Lower leg skin (tissue), 4 donors: Measurements from ENCODE around the gene UBA7. TPM values are rescaled to one million over a fixed set of nuclear protein-coding genes. Genes with fewer than 3 reads are reported as not detected.

Experiments used
- DNase-seq, 2 donors: peaks; one replicate each; pipeline ENCODE4 v3.0.0-alpha.2; 2019; ENCODE audit warnings: low spot score in 2 of 2
- H3K4me3 ChIP-seq: fragments of 200-600 bp; sonication (generic); 2 replicates; pipeline ENCODE4 v1.5.1; 2017; ENCODE audit warnings: mild to moderate bottlenecking, low read depth; ENCODE audit not compliant: poor library complexity, severe bottlenecking
- CTCF ChIP-seq, 3 donors: fragments of 450-650 bp; IDR thresholded peaks; one replicate each; pipeline ENCODE4 v1.5.1; 2016; ENCODE audit warnings: antibody characterized with exemption in 3 of 3, mild to moderate bottlenecking in 3 of 3, moderate library complexity in 2 of 3
- POLR2A ChIP-seq, 2 donors: fragments of 450-650 bp; IDR thresholded peaks; one replicate each; pipeline ENCODE4 v1.6.1; 2016 to 2017; ENCODE audit warnings: antibody characterized with exemption in 2 of 2, mild to moderate bottlenecking in 1 of 2, moderate library complexity in 1 of 2
- WGBS, 2 donors: methylation state at CpG; one replicate each; pipeline ENCODE4 v1.1.5; 2018; 5-methylcytosine and 5-hydroxymethylcytosine counted together
- intact Hi-C: fragments of 100-400 bp; cut with DNase I; formaldehyde crosslinking; loops from one replicate; pipeline ENCODE4 v1.15.0; 2023; ENCODE audit warnings: low total_unique reads
- total RNA-seq, 4 donors: library from RNA; depleted of rRNA; stranded (reverse); fragments of >200 nt; gene quantifications; one replicate each; pipeline ENCODE4 v1.1.0, GENCODE V29; 2016

Gene UBA7
- total RNA-seq, 4 donors from 2014 or later = 14.5 to 19.7 (median 18.2) TPM

GRCh38 chr3:49806850-49807249, 6.9 kb downstream of the UBA7 start:
- intact Hi-C loops = no loop called here
- no peak overlapping the region for H3K4me3 ChIP-seq
- TF ChIP-seq CTCF (IDR thresholded peaks at IDR 0.05) (no peak), POLR2A (IDR thresholded peaks at IDR 0.05) (no peak)
- DNase-seq = no peak
- 40 to 61% methylated on average over 2 of the region's 2 CpGs for WGBS, 2 donors

- intact Hi-C loops = no loop called here
- peak in 1 of 2 donors; percentile 35 for DNase-seq
- TF ChIP-seq POLR2A (IDR thresholded peaks at IDR 0.05) (no peak), CTCF (IDR thresholded peaks at IDR 0.05) (no peak)
- no peak overlapping the region for H3K4me3 ChIP-seq
- WGBS, 2 donors = 30 to 49% methylated on average over 5 to 11 of the region's 11 CpGs
Observed at GRCh38 chr3:49805897-49806701, 7.7 kb downstream of the UBA7 start.

GRCh38 chr3:49805367-49805782, 8.4 kb downstream of the UBA7 start:
- no peak for TF ChIP-seq POLR2A (IDR thresholded peaks at IDR 0.05)
- TF ChIP-seq CTCF (IDR thresholded peaks at IDR 0.05) = no peak
- peak; percentile 81 to 96 for DNase-seq
- no peak overlapping the region for H3K4me3 ChIP-seq
- 0 to 7% methylated on average over 2 to 3 of the region's 3 CpGs for WGBS, 2 donors
- intact Hi-C loops = no loop called here

GRCh38 chr3:49804141-49805041, 9.4 kb downstream of the UBA7 start:
- intact Hi-C loops = loop anchor here (5.0 kb wide), 1 partner anchor 33 kb away; no protein-coding TSS in a partner anchor
- H3K4me3 ChIP-seq = no peak overlapping the region
- DNase-seq = no peak
- WGBS, 2 donors = 25 to 46% methylated on average over 16 to 26 of the region's 26 CpGs
- no peak for TF ChIP-seq CTCF (IDR thresholded peaks at IDR 0.05)
- TF ChIP-seq POLR2A (IDR thresholded peaks at IDR 0.05) = no peak

- peak; percentile 59 to 91 for DNase-seq
- TF ChIP-seq POLR2A (IDR thresholded peaks at IDR 0.05) = no peak
- TF ChIP-seq CTCF (IDR thresholded peaks at IDR 0.05) = no peak
- intact Hi-C loops = loop anchor here (5.0 kb wide), 1 partner anchor 34 kb away; no protein-coding TSS in a partner anchor
- H3K4me3 ChIP-seq = peak overlapping the region; percentile 76
- 0 to 1% methylated on average over 17 to 34 of the region's 41 CpGs for WGBS, 2 donors
Observed at GRCh38 chr3:49803465-49804140, 10.2 kb downstream of the UBA7 start.
